Right atrium auricular region (tissue), 2 donors: ENCODE results near the gene ADAMTS10. TPM values are rescaled to one million over a fixed set of nuclear protein-coding genes. Genes with fewer than 3 reads are reported as not detected.

Source experiments
- DNase-seq: peaks from one replicate; pipeline ENCODE4 v3.0.0-alpha.2; 2019; ENCODE audit warnings: low spot score
- H3K27ac ChIP-seq, 2 donors: fragments of 200-600 bp; sonication (generic); 1 replicate in 1 of 2; 2 replicates in 1 of 2; pipeline ENCODE4 v1.5.1; 2016 to 2019
- H3K27me3 ChIP-seq, 2 donors: fragments of 200-600 bp; sonication (generic); one replicate each; pipeline versions ENCODE4 v1.5.1 to v1.6.0; 2017 to 2019
- H3K36me3 ChIP-seq: fragments of 200-600 bp; sonication (generic); one replicate; pipeline ENCODE4 v1.5.1; 2016
- H3K4me1 ChIP-seq, 2 donors: fragments of 200-600 bp; sonication (generic); one replicate each; pipeline versions ENCODE4 v1.5.1 to v1.6.0; 2017 to 2019
- H3K4me3 ChIP-seq, 2 donors: fragments of 200-600 bp; sonication (generic); 1 replicate in 1 of 2; 2 replicates in 1 of 2; pipeline ENCODE4 v1.5.1; 2017 to 2019; ENCODE audit warnings: mild to moderate bottlenecking in 1 of 2, moderate library complexity in 1 of 2
- H3K9me3 ChIP-seq, 2 donors: fragments of 200-600 bp; sonication (generic); one replicate each; pipeline ENCODE4 v1.5.1; 2019
- total RNA-seq, 2 donors: library from RNA; depleted of rRNA; stranded (reverse); fragments of >200 nt; gene quantifications; one replicate each; pipeline ENCODE4 v1.1.0, GENCODE V29; 2016
- TF ChIP-seq, protein P1 (sequence below), 2 donors: fragments of 200-600 bp; sonication (generic); IDR thresholded peaks; one replicate each; pipeline ENCODE4 v1.5.1; 2019; ENCODE audit warnings: antibody characterized with exemption in 2 of 2

ADAMTS10 gene
- total RNA-seq, 2 donors from 2014 or later: 13.1 to 14.9 TPM

DNA sequence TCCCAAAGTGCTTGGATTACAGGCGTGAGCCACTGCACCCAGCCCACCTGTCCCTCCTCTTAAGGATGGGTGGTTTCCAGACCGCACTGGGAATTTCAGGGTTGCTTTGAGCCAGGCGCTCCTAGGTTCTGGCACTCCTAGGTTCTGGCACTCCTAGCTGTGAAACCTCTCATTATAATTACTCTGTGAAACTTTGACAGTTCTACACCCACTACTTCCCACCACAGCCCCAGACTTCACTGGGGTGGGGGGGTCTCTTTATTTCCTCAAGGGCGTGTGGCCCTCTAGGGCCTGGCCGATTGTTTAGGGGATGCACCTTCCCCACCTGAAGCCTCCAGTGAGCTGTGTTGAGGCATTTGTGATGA lies 2.3 kb upstream of the ADAMTS10 start:
- Histone ChIP-seq H3K27ac (no peak overlapping the region), H3K36me3 (no peaks in the 10 kb centered on the region), H3K9me3 (no peaks in the 10 kb centered on the region), H3K4me3 (no peak overlapping the region), H3K27me3 (no peaks in the 10 kb centered on the region), H3K4me1 (peaks cover 0 to 30% of the 10 kb centered on the region in 2 donors)
- DNase-seq: no peak
- TF ChIP-seq, protein P1, sequence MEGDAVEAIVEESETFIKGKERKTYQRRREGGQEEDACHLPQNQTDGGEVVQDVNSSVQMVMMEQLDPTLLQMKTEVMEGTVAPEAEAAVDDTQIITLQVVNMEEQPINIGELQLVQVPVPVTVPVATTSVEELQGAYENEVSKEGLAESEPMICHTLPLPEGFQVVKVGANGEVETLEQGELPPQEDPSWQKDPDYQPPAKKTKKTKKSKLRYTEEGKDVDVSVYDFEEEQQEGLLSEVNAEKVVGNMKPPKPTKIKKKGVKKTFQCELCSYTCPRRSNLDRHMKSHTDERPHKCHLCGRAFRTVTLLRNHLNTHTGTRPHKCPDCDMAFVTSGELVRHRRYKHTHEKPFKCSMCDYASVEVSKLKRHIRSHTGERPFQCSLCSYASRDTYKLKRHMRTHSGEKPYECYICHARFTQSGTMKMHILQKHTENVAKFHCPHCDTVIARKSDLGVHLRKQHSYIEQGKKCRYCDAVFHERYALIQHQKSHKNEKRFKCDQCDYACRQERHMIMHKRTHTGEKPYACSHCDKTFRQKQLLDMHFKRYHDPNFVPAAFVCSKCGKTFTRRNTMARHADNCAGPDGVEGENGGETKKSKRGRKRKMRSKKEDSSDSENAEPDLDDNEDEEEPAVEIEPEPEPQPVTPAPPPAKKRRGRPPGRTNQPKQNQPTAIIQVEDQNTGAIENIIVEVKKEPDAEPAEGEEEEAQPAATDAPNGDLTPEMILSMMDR (IDR thresholded peaks at IDR 0.05): no peak

DNA sequence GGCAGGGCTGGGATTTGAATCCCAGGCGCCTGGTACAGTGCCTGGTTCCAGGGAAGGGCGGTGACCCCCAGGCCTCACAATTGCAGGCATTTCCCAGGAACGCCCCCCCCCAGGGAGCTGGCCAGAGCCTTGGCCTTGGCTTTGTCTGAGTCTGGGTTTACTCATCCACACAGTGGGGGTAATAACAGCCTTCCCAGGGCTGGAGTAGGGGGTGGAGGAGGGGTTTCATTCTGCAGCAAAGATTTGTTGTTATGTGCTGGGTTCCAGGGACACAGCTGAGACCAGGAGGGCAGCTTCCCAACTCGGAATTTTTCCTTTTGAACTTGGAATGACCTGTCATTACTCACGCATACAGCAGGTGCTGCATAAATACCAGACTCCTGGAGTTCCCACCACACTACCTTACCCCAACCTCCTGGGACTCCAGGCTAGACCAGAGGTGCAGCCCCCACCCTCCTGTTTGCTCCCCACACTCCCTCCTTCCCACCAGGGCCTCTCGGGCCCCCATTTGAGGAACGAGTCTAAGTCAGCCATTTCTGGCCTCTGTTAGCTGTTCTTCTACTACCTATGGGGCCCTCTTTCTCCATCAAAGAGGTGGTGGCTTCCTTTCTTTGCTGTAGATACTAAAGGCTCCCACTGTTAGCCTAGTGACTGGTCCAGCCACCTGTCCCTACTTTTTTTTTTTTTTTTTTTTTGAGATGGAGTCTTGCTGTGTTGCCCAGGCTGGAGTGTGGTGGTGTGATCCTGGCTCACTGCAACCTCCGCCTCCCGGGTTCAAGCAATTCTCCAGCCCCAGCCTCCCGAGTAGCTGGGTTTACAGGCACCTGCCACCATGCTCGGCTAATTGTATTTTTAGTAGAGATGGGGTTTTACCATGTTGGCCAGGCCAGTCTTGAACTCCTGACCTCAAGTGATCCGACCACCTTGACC lies 1.6 kb upstream of the ADAMTS10 start:
- H3K9me3 ChIP-seq: no peaks in the 10 kb centered on the region
- TF ChIP-seq, protein P1 (IDR thresholded peaks at IDR 0.05): no peak
- peak; percentile 92 for DNase-seq
- H3K36me3 ChIP-seq: no peaks in the 10 kb centered on the region
- H3K27me3 ChIP-seq: no peaks in the 10 kb centered on the region
- H3K4me3 ChIP-seq: no peak overlapping the region
- H3K4me1 ChIP-seq: peaks cover 0 to 33% of the 10 kb centered on the region in 2 donors
- H3K27ac ChIP-seq: peak overlapping the region; percentile 73 to 91

GRCh38 chr19:8611391-8611876 lies 919 bp upstream of the ADAMTS10 start:
- H3K4me3 ChIP-seq: no peak overlapping the region
- H3K36me3 ChIP-seq: no peaks in the 10 kb centered on the region
- DNase-seq: no peak
- no peaks in the 10 kb centered on the region for H3K9me3 ChIP-seq
- TF ChIP-seq, protein P1 (IDR thresholded peaks at IDR 0.05): no peak
- H3K27me3 ChIP-seq: no peaks in the 10 kb centered on the region
- H3K4me1 ChIP-seq: peaks cover 0 to 38% of the 10 kb centered on the region in 2 donors
- peak overlapping the region; percentile 73 to 91 for H3K27ac ChIP-seq

GRCh38 chr19:8610936-8611300 lies 403 bp upstream of the ADAMTS10 start:
- no peaks in the 10 kb centered on the region for H3K36me3 ChIP-seq
- no peaks in the 10 kb centered on the region for H3K9me3 ChIP-seq
- peak overlapping the region; percentile 73 to 91 for H3K27ac ChIP-seq
- no peak for DNase-seq
- TF ChIP-seq, protein P1 (IDR thresholded peaks at IDR 0.05): no peak
- peaks cover 0 to 38% of the 10 kb centered on the region in 2 donors for H3K4me1 ChIP-seq
- H3K27me3 ChIP-seq: no peaks in the 10 kb centered on the region
- peak overlapping the region; percentile 58 to 60 for H3K4me3 ChIP-seq

- Histone ChIP-seq H3K36me3 (peaks cover 7% of the 10 kb centered on the region), H3K27ac (peak overlapping the region; percentile 73 to 91), H3K4me3 (peak overlapping the region; percentile 58 to 60), H3K9me3 (peaks cover 3 to 8% of the 10 kb centered on the region in 2 donors), H3K27me3 (no peaks in the 10 kb centered on the region), H3K4me1 (peaks cover 0 to 38% of the 10 kb centered on the region in 2 donors)
- TF ChIP-seq, protein P1 (IDR thresholded peaks at IDR 0.05): no peak
- DNase-seq: peak; percentile 78
These were observed 1.1 kb downstream of the ADAMTS10 start for GRCh38 chr19:8609279-8610040.
